Neural crest cell (in vitro differentiated cells): ENCODE results near the gene CEP295NL. TPM values are rescaled to one million over a fixed set of nuclear protein-coding genes. Genes with fewer than 3 reads are reported as not detected.
"Not testable (repeated sequence)": the region's sequence is repeated elsewhere in the genome, so short reads cannot be mapped to it uniquely, and the experiment has no call there.

ENCODE experiments used
- DNase-seq: peaks from one replicate; pipeline ENCODE4 v3.0.0; 2021; ENCODE audit warnings: low read depth, mixed read lengths, low spot score
- H3K27ac Mint-ChIP-seq: one replicate; pipeline ENCODE4 v1.8.0; 2021; ENCODE audit warnings: mild to moderate bottlenecking, mixed read lengths; ENCODE audit not compliant: unreplicated experiment
- H3K27me3 Mint-ChIP-seq: 2 replicates; pipeline ENCODE4 v1.8.0; 2021; ENCODE audit warnings: low read depth, mild to moderate bottlenecking, mixed read lengths
- H3K36me3 Mint-ChIP-seq: 2 replicates; pipeline ENCODE4 v1.8.0; 2021; ENCODE audit warnings: low read depth, mild to moderate bottlenecking, mixed read lengths
- H3K4me1 Mint-ChIP-seq: 2 replicates; pipeline ENCODE4 v1.8.0; 2021; ENCODE audit warnings: mixed read lengths
- H3K4me3 Mint-ChIP-seq: one replicate; pipeline ENCODE4 v1.8.0; 2021; ENCODE audit warnings: mild to moderate bottlenecking, mixed read lengths
- H3K9me3 Mint-ChIP-seq: 2 replicates; pipeline ENCODE4 v1.8.0; 2021; ENCODE audit warnings: mixed read lengths
- CTCF ChIP-seq: fragments of 200-600 bp; sonication (generic); conservative IDR thresholded peaks from 2 replicates; pipeline ENCODE4 v1.5.0; 2021; ENCODE audit warnings: antibody characterized with exemption, mild to moderate bottlenecking
- total RNA-seq: library from RNA; stranded (reverse); gene quantifications from 2 replicates; pipeline ENCODE4 v1.2.1, GENCODE V29; 2021

CEP295NL gene
- total RNA-seq, 1 donor from 2014 or later = 1.2 TPM

GRCh38 chr17:78872486-78872885 is 30.5 kb downstream of the CEP295NL start:
- Mint-ChIP-seq H3K4me1 (peaks cover 28% of the 10 kb centered on the region), H3K36me3 (peaks cover 7% of the 10 kb centered on the region), H3K27ac (no peak overlapping the region), H3K9me3 (no peaks in the 10 kb centered on the region), H3K27me3 (no peaks in the 10 kb centered on the region), H3K4me3 (no peak overlapping the region)
- no peak for TF ChIP-seq CTCF
- DNase-seq = no peak

- TF ChIP-seq CTCF = no peak
- H3K27ac Mint-ChIP-seq = peak overlapping the region; percentile 50
- H3K4me1 Mint-ChIP-seq = peaks cover 21% of the 10 kb centered on the region
- no peak overlapping the region for H3K4me3 Mint-ChIP-seq
- no peaks in the 10 kb centered on the region for H3K9me3 Mint-ChIP-seq
- no peaks in the 10 kb centered on the region for H3K27me3 Mint-ChIP-seq
- peaks cover 9% of the 10 kb centered on the region for H3K36me3 Mint-ChIP-seq
- no peak for DNase-seq
Observed at GRCh38 chr17:78870621-78871020, 32.4 kb downstream of the CEP295NL start.

- TF ChIP-seq CTCF = no peak
- Mint-ChIP-seq H3K36me3 (peaks cover 13% of the 10 kb centered on the region), H3K9me3 (no peaks in the 10 kb centered on the region), H3K4me3 (no peak overlapping the region), H3K27ac (no peak overlapping the region), H3K27me3 (no peaks in the 10 kb centered on the region), H3K4me1 (peaks cover 6% of the 10 kb centered on the region)
- no peak for DNase-seq
Observed at GRCh38 chr17:78868391-78868790, 34.6 kb downstream of the CEP295NL start.

- H3K4me1 Mint-ChIP-seq, H3K27me3 Mint-ChIP-seq, DNase-seq, H3K4me3 Mint-ChIP-seq, H3K9me3 Mint-ChIP-seq: not testable (repeated sequence)
- H3K27ac Mint-ChIP-seq = peak overlapping the region; percentile 68
- H3K36me3 Mint-ChIP-seq = peaks cover 14% of the 10 kb centered on the region
Observed at GRCh38 chr17:78867046-78867445, 36.0 kb downstream of the CEP295NL start.

- H3K4me3 Mint-ChIP-seq = no peak overlapping the region
- peak; percentile 89 for TF ChIP-seq CTCF
- H3K27me3 Mint-ChIP-seq = no peaks in the 10 kb centered on the region
- H3K27ac Mint-ChIP-seq = no peak overlapping the region
- DNase-seq = peak; percentile 92
- H3K36me3 Mint-ChIP-seq = peaks cover 14% of the 10 kb centered on the region
- peaks cover 5% of the 10 kb centered on the region for H3K4me1 Mint-ChIP-seq
- no peaks in the 10 kb centered on the region for H3K9me3 Mint-ChIP-seq
Observed at GRCh38 chr17:78865682-78866390, 37.2 kb downstream of the CEP295NL start.

- H3K27ac Mint-ChIP-seq = no peak overlapping the region
- no peaks in the 10 kb centered on the region for H3K27me3 Mint-ChIP-seq
- TF ChIP-seq CTCF = no peak
- DNase-seq = no peak
- H3K4me3 Mint-ChIP-seq = no peak overlapping the region
- peaks cover 5% of the 10 kb centered on the region for H3K4me1 Mint-ChIP-seq
- H3K36me3 Mint-ChIP-seq = peaks cover 6% of the 10 kb centered on the region
- H3K9me3 Mint-ChIP-seq = no peaks in the 10 kb centered on the region
Observed at GRCh38 chr17:78864117-78864516, 38.9 kb downstream of the CEP295NL start.
